ENCODE data around the gene POFUT2.
A peak's percentile ranks its signal among the peaks of the same experiment; 100 is the strongest.

Gene POFUT2

GRCh38 chr21:45287438-45288391, at the start of gene POFUT2:
Gene POFUT2 (minus strand): TSS chr21:45287895. CDS start chr21:45287871, 24 bp downstream.
- DNase-seq = peak; percentile 83

GRCh38 chr21:45336870-45337269, 49.2 kb upstream of the POFUT2 start:
- no peak for DNase-seq

GRCh38 chr21:45336535-45336810, 48.8 kb upstream of the POFUT2 start:
- no peak for DNase-seq

- no peak for DNase-seq
These were observed 48.3 kb upstream of the POFUT2 start for GRCh38 chr21:45335761-45336534.

GRCh38 chr21:45335151-45335760, 47.6 kb upstream of the POFUT2 start:
- DNase-seq = no peak

GRCh38 chr21:45334591-45335081, 46.9 kb upstream of the POFUT2 start:
- DNase-seq = no peak

GRCh38 chr21:45334134-45334533, 46.4 kb upstream of the POFUT2 start:
- DNase-seq = no peak

- DNase-seq = no peak
These were observed 46.0 kb upstream of the POFUT2 start for GRCh38 chr21:45333583-45334121.

GRCh38 chr21:45332981-45333582, 45.4 kb upstream of the POFUT2 start:
- no peak for DNase-seq

- no peak for DNase-seq
These were observed 44.7 kb upstream of the POFUT2 start for GRCh38 chr21:45332415-45332814.

GRCh38 chr21:45331531-45332147, 43.9 kb upstream of the POFUT2 start:
- no peak for DNase-seq

GRCh38 chr21:45330851-45331261, 43.2 kb upstream of the POFUT2 start:
- DNase-seq = no peak

GRCh38 chr21:45330075-45330781, 42.5 kb upstream of the POFUT2 start:
- DNase-seq = no peak

GRCh38 chr21:45329261-45330074, 41.8 kb upstream of the POFUT2 start:
- no peak for DNase-seq

GRCh38 chr21:45328198-45329091, 40.8 kb upstream of the POFUT2 start:
- DNase-seq = no peak

- no peak for DNase-seq
These were observed 39.9 kb upstream of the POFUT2 start for GRCh38 chr21:45327441-45328197.

- no peak for DNase-seq
These were observed 39.3 kb upstream of the POFUT2 start for GRCh38 chr21:45326891-45327440.

GRCh38 chr21:45326169-45326851, 38.6 kb upstream of the POFUT2 start:
- no peak for DNase-seq

Measured in NCI-H774 (cell line).